ENCODE measurements around the gene GNL3L. TPM values are rescaled to one million over a fixed set of nuclear protein-coding genes. Genes with fewer than 3 reads are reported as not detected.

GNL3L gene
- polyA plus RNA-seq, 3 donors = 11.8 to 20.7 (median 18.1) TPM

DNA sequence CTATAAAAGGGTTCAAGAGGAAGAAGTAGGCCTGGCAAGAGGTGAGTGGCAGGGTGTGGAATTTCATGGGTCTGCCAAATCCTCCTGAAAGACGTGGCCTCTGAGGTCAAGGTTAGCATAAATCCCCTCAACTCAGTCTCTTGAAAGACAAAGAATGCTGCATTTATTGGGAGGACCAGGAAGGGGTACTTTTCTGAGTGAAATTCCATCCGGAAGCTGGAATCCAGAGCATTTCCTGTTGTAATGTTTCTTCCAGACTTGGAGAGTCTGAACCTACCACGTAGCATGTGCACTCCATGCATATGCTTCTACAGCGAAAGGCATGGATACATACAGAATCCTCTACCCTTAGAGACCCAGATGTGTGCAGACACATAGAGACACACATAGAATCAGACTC lies 20.6 kb upstream of the GNL3L start:
- Mint-ChIP-seq H3K27me3 (ENCODE audit: low read depth in 3 of 3) (peaks cover 3 to 4% (median 4%) of the 10 kb centered on the region in 3 donors), H3K27ac (no peak overlapping the region)

DNA sequence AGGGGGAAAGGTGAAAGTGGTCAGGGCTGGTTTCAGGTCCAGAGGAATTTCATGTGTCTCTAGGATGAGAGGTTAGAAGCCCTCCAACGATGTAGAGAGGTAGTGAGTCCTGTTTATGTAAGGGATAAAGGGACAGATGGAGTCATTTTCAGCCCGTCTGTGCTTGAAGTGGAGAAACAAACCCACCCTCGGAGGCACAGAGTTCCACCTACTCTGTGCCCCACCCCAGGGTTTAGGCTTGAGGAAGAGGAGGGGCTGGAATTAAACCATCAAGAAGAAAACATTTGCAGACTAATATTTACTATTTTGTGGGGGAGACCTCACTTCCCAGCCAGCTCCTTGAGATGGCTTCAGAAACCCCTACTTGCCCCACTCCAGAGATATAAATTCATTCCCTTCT lies 868 bp upstream of the GNL3L start:
- peaks cover 0 to 10% (median 5%) of the 10 kb centered on the region in 7 donors for H3K9me3 Mint-ChIP-seq
- H3K36me3 Mint-ChIP-seq = peaks cover 4 to 7% of the 10 kb centered on the region in 2 donors
- peaks cover 0 to 4% (median 0%) of the 10 kb centered on the region in 3 donors for H3K27me3 Mint-ChIP-seq (ENCODE audit: low read depth in 3 of 3)
- peaks cover 1 to 10% of the 10 kb centered on the region in 2 donors for H3K36me3 ChIP-seq (replicated peaks in 1 of 2; ENCODE audit: control insufficient read depth in 1 of 2, insufficient read depth in 2 of 2, low read length in 2 of 2)
- H3K9ac ChIP-seq (ENCODE audit: insufficient read depth, low read length, poor library complexity, severe bottlenecking) = peak overlapping the region; percentile 51
- WGBS (ENCODE audit: insufficient coverage) = no CpG with 5 or more reads among the region's 3 CpGs
- H3K4me3 Mint-ChIP-seq = peak overlapping the region; percentile 87 to 93
- peak overlapping the region; percentile 72 for H3K4me2 ChIP-seq (replicated peaks; ENCODE audit: extremely low read depth, low read length, poor library complexity, severe bottlenecking)
- peaks cover 0 to 2% of the 10 kb centered on the region in 2 donors for H3K9me3 ChIP-seq (replicated peaks in 1 of 2; ENCODE audit: control insufficient read depth in 1 of 2, insufficient read depth in 1 of 2, low read length in 2 of 2)
- H4K20me1 ChIP-seq (ENCODE audit: insufficient read depth, low read length) = no peaks in the 10 kb centered on the region
- H3K4me3 ChIP-seq (replicated peaks in 1 of 3; ENCODE audit: low read depth in 2 of 3, low read length in 3 of 3) = peak overlapping the region; percentile 63 to 94 (median 92)
- peaks cover 27% of the 10 kb centered on the region for H3K4me1 Mint-ChIP-seq
- DNase-seq = no peak
- H3K27me3 ChIP-seq (ENCODE audit: control insufficient read depth in 2 of 2, insufficient read depth in 2 of 2, low read length in 2 of 2) = no peaks in the 10 kb centered on the region
- H3K79me2 ChIP-seq (ENCODE audit: insufficient read depth, low read length) = peaks cover 41% of the 10 kb centered on the region
- TF ChIP-seq, protein P1, sequence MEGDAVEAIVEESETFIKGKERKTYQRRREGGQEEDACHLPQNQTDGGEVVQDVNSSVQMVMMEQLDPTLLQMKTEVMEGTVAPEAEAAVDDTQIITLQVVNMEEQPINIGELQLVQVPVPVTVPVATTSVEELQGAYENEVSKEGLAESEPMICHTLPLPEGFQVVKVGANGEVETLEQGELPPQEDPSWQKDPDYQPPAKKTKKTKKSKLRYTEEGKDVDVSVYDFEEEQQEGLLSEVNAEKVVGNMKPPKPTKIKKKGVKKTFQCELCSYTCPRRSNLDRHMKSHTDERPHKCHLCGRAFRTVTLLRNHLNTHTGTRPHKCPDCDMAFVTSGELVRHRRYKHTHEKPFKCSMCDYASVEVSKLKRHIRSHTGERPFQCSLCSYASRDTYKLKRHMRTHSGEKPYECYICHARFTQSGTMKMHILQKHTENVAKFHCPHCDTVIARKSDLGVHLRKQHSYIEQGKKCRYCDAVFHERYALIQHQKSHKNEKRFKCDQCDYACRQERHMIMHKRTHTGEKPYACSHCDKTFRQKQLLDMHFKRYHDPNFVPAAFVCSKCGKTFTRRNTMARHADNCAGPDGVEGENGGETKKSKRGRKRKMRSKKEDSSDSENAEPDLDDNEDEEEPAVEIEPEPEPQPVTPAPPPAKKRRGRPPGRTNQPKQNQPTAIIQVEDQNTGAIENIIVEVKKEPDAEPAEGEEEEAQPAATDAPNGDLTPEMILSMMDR (IDR thresholded peaks at IDR 0.05) = no peak
- peaks cover 17 to 24% of the 10 kb centered on the region in 2 donors for H3K4me1 ChIP-seq (ENCODE audit: control insufficient read depth in 1 of 2, insufficient read depth in 2 of 2, low read length in 2 of 2)
- peak overlapping the region; percentile 93 for H2AFZ ChIP-seq (ENCODE audit: insufficient read depth, low read depth, low read length, poor library complexity, severe bottlenecking)
- intact Hi-C loops (cut with micrococcal nuclease) = loop anchor here in 1 of 2 donors (5.0 kb wide), 1 partner anchor 87 kb away; the partner anchor contains the start of gene TSR2
- H3K27ac ChIP-seq (ENCODE audit: low read depth in 1 of 2, low read length in 2 of 2) = peak overlapping the region; percentile 81 to 92
- H3K27ac Mint-ChIP-seq = peak overlapping the region in 6 of 7 donors; percentile 96 to 99 (median 97)

More for the DNA sequence above, 20.6 kb upstream of the GNL3L start:
- H3K4me2 ChIP-seq (replicated peaks; ENCODE audit: extremely low read depth, low read length, poor library complexity, severe bottlenecking) = no peak overlapping the region
- H3K9ac ChIP-seq (ENCODE audit: insufficient read depth, low read length, poor library complexity, severe bottlenecking) = no peak overlapping the region
- H3K27ac ChIP-seq (ENCODE audit: low read depth in 1 of 2, low read length in 2 of 2) = no peak overlapping the region
- no peaks in the 10 kb centered on the region for H3K4me1 ChIP-seq (ENCODE audit: control insufficient read depth in 1 of 2, insufficient read depth in 2 of 2, low read length in 2 of 2)
- intact Hi-C loops (cut with micrococcal nuclease) = no loop called here
- no peaks in the 10 kb centered on the region for H3K27me3 ChIP-seq (ENCODE audit: control insufficient read depth in 2 of 2, insufficient read depth in 2 of 2, low read length in 2 of 2)
- no CpG with 5 or more reads among the region's 4 CpGs for WGBS (ENCODE audit: insufficient coverage)
- H2AFZ ChIP-seq (ENCODE audit: insufficient read depth, low read depth, low read length, poor library complexity, severe bottlenecking) = no peak overlapping the region
- no peaks in the 10 kb centered on the region for H3K36me3 ChIP-seq (replicated peaks in 1 of 2; ENCODE audit: control insufficient read depth in 1 of 2, insufficient read depth in 2 of 2, low read length in 2 of 2)
- no peaks in the 10 kb centered on the region for H4K20me1 ChIP-seq (ENCODE audit: insufficient read depth, low read length)
- Mint-ChIP-seq H3K9me3 (peaks cover 3 to 24% (median 17%) of the 10 kb centered on the region in 7 donors), H3K36me3 (no peaks in the 10 kb centered on the region), H3K4me1 (no peaks in the 10 kb centered on the region), H3K4me3 (no peak overlapping the region)
- peaks cover 0 to 8% of the 10 kb centered on the region in 2 donors for H3K9me3 ChIP-seq (replicated peaks in 1 of 2; ENCODE audit: control insufficient read depth in 1 of 2, insufficient read depth in 1 of 2, low read length in 2 of 2)
- no peaks in the 10 kb centered on the region for H3K79me2 ChIP-seq (ENCODE audit: insufficient read depth, low read length)
- no peak for DNase-seq
- no peak overlapping the region for H3K4me3 ChIP-seq (replicated peaks in 1 of 3; ENCODE audit: low read depth in 2 of 3, low read length in 3 of 3)
- TF ChIP-seq, protein P1 (IDR thresholded peaks at IDR 0.05) = no peak

Data from CD14-positive monocyte (primary cell).